Measurements from ENCODE around the gene ZNF223. TPM values are rescaled to one million over a fixed set of nuclear protein-coding genes. Genes with fewer than 3 reads are reported as not detected.
A peak's percentile ranks its signal among the peaks of the same experiment; 100 is the strongest.

Gene ZNF223
- under 1 TPM; 0.55 to 0.73 TPM for total RNA-seq

DNA sequence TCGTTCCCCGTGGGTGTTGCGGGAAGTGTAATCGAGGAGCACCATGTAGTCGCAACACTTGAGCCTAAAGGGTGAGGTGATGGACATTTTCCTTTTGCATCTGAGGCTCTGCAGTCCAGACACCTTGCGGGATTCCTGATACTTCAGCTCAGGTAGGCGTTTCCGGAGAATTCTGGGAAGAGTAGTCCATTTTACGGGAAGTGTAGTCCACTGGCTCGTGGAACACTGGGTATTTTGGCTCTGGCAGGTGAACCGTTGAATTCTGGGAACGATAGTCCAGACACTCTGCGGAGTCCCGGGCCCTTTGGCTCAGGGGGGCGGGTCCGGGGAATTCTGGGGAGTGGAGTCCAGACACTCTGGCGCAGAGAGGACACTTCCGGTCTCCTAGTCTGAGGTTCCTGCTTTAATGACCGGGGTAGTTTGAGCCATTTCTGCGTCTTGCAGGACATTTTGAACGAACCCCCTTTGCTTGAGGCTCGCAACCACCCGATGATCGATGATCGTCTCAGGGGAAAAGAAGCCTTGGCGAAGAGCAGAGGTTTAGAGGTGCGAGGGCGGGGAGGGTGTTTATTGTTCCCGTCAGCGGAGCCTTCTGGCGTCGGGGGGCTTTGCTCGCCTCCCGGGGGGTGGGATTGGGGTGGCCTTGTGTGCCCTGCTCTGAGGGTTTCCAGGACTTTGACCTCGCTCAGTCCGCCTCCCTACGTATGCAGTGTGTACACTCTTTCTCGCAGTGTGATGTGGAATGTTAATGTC lies at the start of gene ZNF223:
ZNF223 (plus strand) TSS at position 387 of the 753 bp plus-strand sequence. CDS start 3,141 bp downstream, outside the sequence.
- intact Hi-C loops (cut with micrococcal nuclease), result loop anchor here (1.0 kb wide), 2 partner anchors 43 to 50 kb away; partner anchors contain the start of gene ZNF230
- DNase-seq, result peak; percentile 69
- peaks cover 26% of the 10 kb centered on the region for H3K36me3 Mint-ChIP-seq
- H3K4me3 Mint-ChIP-seq, result peak within 1 kb of the TSS; percentile 82
- peaks cover 14% of the 10 kb centered on the region for H3K4me1 Mint-ChIP-seq (ENCODE audit: low read depth)
- CTCF ChIA-PET, result no interaction called here
- POLR2A ChIA-PET, result no interaction called here
- peak within 1 kb of the TSS; percentile 49 for H3K27ac Mint-ChIP-seq
- peaks cover 7% of the 10 kb centered on the region for H3K27me3 Mint-ChIP-seq
- peaks cover 19% of the 10 kb centered on the region for H3K9me3 Mint-ChIP-seq

DNA sequence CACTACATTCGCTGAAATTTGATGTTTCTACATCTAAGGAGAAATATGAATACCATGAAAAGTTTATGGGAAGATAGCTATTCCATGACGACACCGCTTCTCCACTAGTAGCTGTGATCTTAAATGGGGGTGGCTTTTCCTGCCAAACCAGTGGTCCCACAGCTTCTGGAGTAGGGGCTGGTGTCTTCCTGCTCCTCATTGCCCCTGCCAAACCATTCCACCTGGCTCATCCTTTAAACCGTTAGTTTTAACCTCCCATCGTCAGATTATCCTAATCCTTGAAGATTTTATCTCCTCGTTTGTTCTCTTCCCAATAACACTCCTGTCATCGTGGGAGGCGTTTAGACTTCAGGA lies 49.6 kb upstream of the ZNF223 start:
- DNase-seq, result no peak
- Mint-ChIP-seq H3K27me3 (no peaks in the 10 kb centered on the region), H3K4me3 (peak overlapping the region; percentile 99), H3K36me3 (peaks cover 39% of the 10 kb centered on the region), H3K9me3 (peaks cover 41% of the 10 kb centered on the region), H3K27ac (peak overlapping the region; percentile 94), H3K4me1 (ENCODE audit: low read depth) (peaks cover 18% of the 10 kb centered on the region)
- ChIA-PET CTCF (interaction anchor here (1.3 kb wide), 2 partner anchors 67 to 93 kb away, joined by 3 to 4 read pairs; partner anchors contain the start of genes ZNF224 and ZNF45), POLR2A (no interaction called here)
- intact Hi-C loops (cut with micrococcal nuclease), result loop anchor here (1.0 to 5.0 kb wide), 7 partner anchors 18 to 210 kb away; partner anchors contain the start of genes ZNF155, ZNF221, ZNF224 and ZNF227

DNA sequence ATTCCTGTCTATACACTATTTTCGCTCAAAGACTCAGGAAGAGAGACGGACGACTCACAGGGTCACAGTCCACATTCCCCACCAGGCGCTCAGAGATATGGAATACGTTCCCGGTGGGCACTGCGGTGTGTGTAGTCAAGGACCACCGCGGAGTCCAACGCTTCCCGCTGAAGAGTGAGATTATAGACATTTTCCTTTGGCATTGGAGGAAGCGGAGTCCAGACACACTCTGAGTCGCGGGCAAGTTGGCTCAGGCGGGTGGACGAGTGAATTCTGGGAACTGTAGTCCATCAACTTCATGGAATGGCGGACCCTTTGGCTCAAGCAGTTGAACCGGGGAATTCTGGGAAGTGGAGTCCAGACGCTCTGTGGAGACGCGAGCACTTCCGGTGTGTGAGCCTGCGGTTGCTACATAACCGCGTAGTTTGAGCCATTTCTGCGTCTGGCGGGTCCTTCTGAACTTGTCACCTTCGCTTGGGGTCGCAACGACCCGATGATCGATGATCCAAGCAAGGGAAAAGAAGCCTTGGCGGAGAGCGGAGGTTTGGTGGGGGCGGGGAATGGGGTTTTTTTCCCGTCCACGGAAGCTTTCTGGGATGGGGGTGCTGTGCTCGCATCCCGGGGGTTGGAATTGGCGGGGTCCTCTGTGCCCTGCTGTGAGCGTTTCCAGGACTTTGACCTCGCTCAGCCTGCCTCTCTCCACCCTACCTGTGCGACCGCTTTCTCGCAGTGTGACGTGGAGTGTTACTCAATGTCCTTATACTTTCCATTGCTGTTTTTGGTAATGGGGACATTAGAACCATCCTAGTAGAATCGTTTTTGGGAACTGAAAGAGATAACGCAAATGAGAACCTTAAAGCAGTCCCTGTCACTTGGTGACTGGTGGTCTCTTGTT lies 49.0 kb upstream of the ZNF223 start, which contains the start of gene ZNF230:
ZNF230 (plus strand) TSS at position 392 of the 895 bp plus-strand sequence. CDS start 4,122 bp downstream, outside the sequence.
- peaks cover 41% of the 10 kb centered on the region for H3K9me3 Mint-ChIP-seq
- peaks cover 18% of the 10 kb centered on the region for H3K4me1 Mint-ChIP-seq (ENCODE audit: low read depth)
- peak within 1 kb of the TSS; percentile 94 for H3K27ac Mint-ChIP-seq
- intact Hi-C loops (cut with micrococcal nuclease), result loop anchor here (1.0 to 5.0 kb wide), 9 partner anchors 19 to 209 kb away; partner anchors contain the start of genes ZNF155, ZNF221, ZNF222 and ZNF224
- peak; percentile 91 for DNase-seq
- peaks cover 39% of the 10 kb centered on the region for H3K36me3 Mint-ChIP-seq
- ChIA-PET POLR2A (interaction anchor here (0.6 kb wide), 1 partner anchor 111 kb away, joined by 3 read pairs; no protein-coding TSS in a partner anchor), CTCF (interaction anchor here (1.0 kb wide), 1 partner anchor 279 kb away, joined by 3 read pairs; no protein-coding TSS in a partner anchor)
- H3K27me3 Mint-ChIP-seq, result no peaks in the 10 kb centered on the region
- peak within 1 kb of the TSS; percentile 99 for H3K4me3 Mint-ChIP-seq

DNA sequence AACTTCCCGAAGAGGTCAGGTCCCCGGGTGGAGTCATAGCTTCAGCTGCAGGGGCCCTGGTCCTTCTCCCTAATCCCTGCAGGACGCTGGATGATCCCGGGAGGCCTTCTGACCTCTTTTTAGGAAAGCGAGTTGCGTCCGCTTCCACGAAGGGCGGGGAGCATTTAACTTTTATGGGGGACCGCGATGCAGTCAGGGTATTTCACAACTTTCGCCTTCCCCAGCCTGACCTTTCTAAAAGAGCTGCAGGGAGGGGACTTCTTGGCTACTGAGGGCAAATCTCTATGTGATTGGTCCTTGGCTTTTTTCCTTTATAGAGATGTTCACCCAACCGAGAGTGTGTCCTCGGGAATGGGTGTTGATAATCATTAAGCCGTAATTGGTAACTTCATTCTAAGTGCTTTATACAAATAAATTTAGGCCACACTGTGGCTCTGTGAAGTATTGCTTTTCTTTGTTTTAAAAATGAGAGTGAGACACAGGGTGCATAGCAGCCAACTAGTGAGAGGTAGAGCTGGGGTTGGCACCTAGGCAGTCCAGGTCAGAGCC lies 48.3 kb upstream of the ZNF223 start:
- Mint-ChIP-seq H3K4me1 (ENCODE audit: low read depth) (peaks cover 18% of the 10 kb centered on the region), H3K27me3 (no peaks in the 10 kb centered on the region), H3K9me3 (peaks cover 42% of the 10 kb centered on the region), H3K27ac (peak overlapping the region; percentile 94), H3K4me3 (peak overlapping the region; percentile 99), H3K36me3 (peaks cover 41% of the 10 kb centered on the region)
- ChIA-PET POLR2A (interaction anchor here (0.6 kb wide), 1 partner anchor 110 kb away, joined by 3 read pairs; no protein-coding TSS in a partner anchor), CTCF (interaction anchor here (1.0 kb wide), 1 partner anchor 279 kb away, joined by 3 read pairs; no protein-coding TSS in a partner anchor)
- no peak for DNase-seq
- intact Hi-C loops (cut with micrococcal nuclease), result loop anchor here (1.0 to 5.0 kb wide), 4 partner anchors 22 to 209 kb away; partner anchors contain the start of genes ZNF221, ZNF222, ZNF225 and ZNF227

DNA sequence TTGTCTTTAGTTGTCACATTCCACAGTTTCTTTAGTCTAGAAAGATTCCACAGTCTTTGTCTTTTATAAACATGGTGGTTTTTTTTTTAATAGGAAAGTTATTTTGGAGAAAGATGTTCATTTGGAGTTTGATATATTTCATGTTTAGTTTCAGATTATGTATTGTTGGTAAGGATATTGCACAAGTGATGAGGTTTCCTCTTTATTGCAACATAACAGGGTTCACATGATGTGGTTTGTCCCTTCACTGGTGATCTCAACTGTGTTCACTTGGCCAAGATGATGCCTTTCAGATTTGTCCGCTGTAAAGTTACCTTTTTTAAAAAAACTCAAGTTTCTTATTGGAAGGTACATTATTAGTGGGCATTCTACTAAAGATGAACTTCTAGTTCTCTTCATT lies 45.9 kb upstream of the ZNF223 start:
- Mint-ChIP-seq H3K9me3 (peaks cover 56% of the 10 kb centered on the region), H3K27ac (no peak overlapping the region), H3K27me3 (no peaks in the 10 kb centered on the region), H3K4me3 (no peak overlapping the region), H3K36me3 (peaks cover 62% of the 10 kb centered on the region), H3K4me1 (ENCODE audit: low read depth) (peaks cover 18% of the 10 kb centered on the region)
- intact Hi-C loops (cut with micrococcal nuclease), result no loop called here
- ChIA-PET POLR2A (no interaction called here), CTCF (no interaction called here)
- no peak for DNase-seq

DNA sequence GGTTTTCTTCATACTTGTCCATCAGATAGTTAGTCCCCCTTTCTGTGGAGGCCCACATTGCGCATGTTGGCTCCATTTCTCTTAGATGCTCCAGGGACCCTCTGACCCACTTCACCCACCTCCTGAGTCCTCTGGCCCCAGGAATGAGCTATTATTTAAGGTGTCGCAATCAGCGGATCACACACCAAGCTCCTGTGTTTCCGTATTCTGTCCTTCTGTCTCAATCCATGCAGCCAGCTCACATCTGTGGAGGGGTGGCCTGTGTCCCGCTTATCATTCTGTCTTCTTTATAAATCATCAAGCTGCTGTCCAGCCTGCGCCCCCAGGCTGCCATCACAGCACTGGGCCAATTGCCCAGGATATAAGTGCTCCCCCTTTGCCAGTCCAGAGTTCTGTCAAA lies 44.4 kb upstream of the ZNF223 start:
- no peaks in the 10 kb centered on the region for H3K27me3 Mint-ChIP-seq
- no peak overlapping the region for H3K27ac Mint-ChIP-seq
- no peak overlapping the region for H3K4me3 Mint-ChIP-seq
- H3K4me1 Mint-ChIP-seq (ENCODE audit: low read depth), result peaks cover 11% of the 10 kb centered on the region
- ChIA-PET POLR2A (no interaction called here), CTCF (no interaction called here)
- H3K9me3 Mint-ChIP-seq, result peaks cover 64% of the 10 kb centered on the region
- peaks cover 71% of the 10 kb centered on the region for H3K36me3 Mint-ChIP-seq
- no peak for DNase-seq
- intact Hi-C loops (cut with micrococcal nuclease), result no loop called here

DNA sequence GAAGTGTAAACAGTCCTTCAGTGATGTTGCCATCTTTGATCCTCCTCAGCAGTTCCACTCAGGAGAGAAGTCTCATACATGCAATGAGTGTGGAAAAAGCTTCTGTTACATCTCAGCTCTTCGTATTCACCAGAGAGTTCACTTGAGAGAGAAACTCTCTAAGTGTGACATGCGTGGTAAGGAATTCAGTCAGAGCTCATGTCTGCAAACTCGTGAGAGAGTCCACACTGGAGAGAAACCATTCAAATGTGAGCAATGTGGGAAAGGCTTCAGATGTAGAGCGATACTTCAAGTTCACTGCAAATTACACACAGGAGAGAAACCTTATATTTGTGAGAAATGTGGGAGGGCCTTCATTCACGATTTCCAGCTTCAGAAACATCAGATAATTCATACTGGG lies 41.4 kb upstream of the ZNF223 start:
- DNase-seq, result no peak
- intact Hi-C loops (cut with micrococcal nuclease), result no loop called here
- H3K27ac Mint-ChIP-seq, result no peak overlapping the region
- H3K36me3 Mint-ChIP-seq, result peaks cover 76% of the 10 kb centered on the region
- H3K9me3 Mint-ChIP-seq, result peaks cover 92% of the 10 kb centered on the region
- H3K4me1 Mint-ChIP-seq (ENCODE audit: low read depth), result no peaks in the 10 kb centered on the region
- CTCF ChIA-PET, result no interaction called here
- no peaks in the 10 kb centered on the region for H3K27me3 Mint-ChIP-seq
- no peak overlapping the region for H3K4me3 Mint-ChIP-seq
- POLR2A ChIA-PET, result no interaction called here

DNA sequence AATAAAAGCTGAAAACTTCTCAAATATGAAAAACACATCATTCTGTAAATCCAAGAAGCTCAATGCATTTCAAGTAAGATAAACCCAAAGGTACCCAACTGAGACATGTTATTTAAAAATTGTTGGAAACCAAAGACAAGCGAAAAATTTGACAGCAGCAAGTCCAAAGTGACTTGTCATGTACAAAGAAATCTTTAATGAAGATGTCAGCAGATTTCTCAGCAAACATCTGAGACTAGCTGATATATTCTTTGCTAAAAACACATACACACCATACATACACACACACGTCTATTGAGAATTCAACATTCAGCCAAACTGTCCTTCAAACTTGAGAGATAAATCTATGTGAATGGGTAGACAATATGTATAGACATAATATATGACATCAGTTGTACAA lies 32.3 kb upstream of the ZNF223 start:
- ChIA-PET CTCF (no interaction called here), POLR2A (no interaction called here)
- H3K9me3 Mint-ChIP-seq, result peaks cover 30% of the 10 kb centered on the region
- no peak for DNase-seq
- H3K27me3 Mint-ChIP-seq, result peaks cover 2% of the 10 kb centered on the region
- intact Hi-C loops (cut with micrococcal nuclease), result no loop called here
- no peaks in the 10 kb centered on the region for H3K4me1 Mint-ChIP-seq (ENCODE audit: low read depth)
- H3K27ac Mint-ChIP-seq, result no peak overlapping the region
- no peak overlapping the region for H3K4me3 Mint-ChIP-seq
- H3K36me3 Mint-ChIP-seq, result peaks cover 3% of the 10 kb centered on the region

DNA sequence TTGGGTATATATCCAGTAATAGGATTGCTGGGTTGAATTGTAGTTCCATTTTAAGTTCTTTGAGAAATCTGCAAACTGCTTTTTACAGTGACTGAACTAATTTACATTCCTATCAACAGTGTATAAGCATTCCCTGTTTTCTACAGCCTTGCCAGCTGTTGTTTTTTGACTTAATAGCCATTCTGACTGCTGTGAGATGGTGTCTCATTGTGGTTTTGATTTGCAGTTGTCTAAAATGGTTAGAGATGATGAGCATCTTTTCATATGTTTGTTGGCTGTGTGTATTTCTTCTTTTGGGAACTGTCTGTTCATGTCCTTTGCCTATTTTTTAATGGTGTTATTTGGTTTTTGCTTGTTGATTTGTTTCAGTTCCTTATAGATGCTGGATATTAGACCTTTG lies 30.6 kb upstream of the ZNF223 start:
- H3K9me3 Mint-ChIP-seq, result peaks cover 16% of the 10 kb centered on the region

DNA sequence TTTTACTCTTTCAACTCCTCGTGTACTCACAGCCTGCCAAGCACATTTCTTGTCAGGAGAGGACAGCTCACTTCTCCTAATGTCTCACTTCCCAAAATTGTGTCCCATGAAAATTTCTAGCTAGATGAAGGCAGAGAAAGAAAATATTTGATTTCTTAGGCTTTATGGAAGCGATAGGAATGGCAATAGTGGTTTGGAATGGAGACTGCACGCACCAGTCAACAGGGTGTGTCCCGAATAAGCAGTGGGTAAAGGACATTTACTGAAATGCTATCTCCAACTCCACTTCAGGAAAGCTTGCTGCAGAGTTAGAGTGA lies 27.0 kb upstream of the ZNF223 start:
- Mint-ChIP-seq H3K27ac (no peak overlapping the region), H3K4me3 (peak overlapping the region; percentile 90), H3K27me3 (peaks cover 2% of the 10 kb centered on the region), H3K9me3 (peaks cover 24% of the 10 kb centered on the region), H3K4me1 (ENCODE audit: low read depth) (peaks cover 18% of the 10 kb centered on the region), H3K36me3 (peaks cover 43% of the 10 kb centered on the region)
- intact Hi-C loops (cut with micrococcal nuclease), result loop anchor here (1.0 to 5.0 kb wide), 5 partner anchors 22 to 182 kb away; partner anchors contain the start of genes ZNF224, ZNF226 and ZNF284
- DNase-seq, result no peak
- CTCF ChIA-PET, result no interaction called here
- POLR2A ChIA-PET, result no interaction called here

More for the DNA sequence above, 30.6 kb upstream of the ZNF223 start:
- intact Hi-C loops (cut with micrococcal nuclease), result no loop called here
- POLR2A ChIA-PET, result no interaction called here
- Mint-ChIP-seq H3K4me3 (no peak overlapping the region), H3K27ac (no peak overlapping the region), H3K27me3 (peaks cover 2% of the 10 kb centered on the region), H3K4me1 (ENCODE audit: low read depth) (peaks cover 17% of the 10 kb centered on the region), H3K36me3 (peaks cover 13% of the 10 kb centered on the region)
- no peak for DNase-seq
- CTCF ChIA-PET, result no interaction called here

DNA sequence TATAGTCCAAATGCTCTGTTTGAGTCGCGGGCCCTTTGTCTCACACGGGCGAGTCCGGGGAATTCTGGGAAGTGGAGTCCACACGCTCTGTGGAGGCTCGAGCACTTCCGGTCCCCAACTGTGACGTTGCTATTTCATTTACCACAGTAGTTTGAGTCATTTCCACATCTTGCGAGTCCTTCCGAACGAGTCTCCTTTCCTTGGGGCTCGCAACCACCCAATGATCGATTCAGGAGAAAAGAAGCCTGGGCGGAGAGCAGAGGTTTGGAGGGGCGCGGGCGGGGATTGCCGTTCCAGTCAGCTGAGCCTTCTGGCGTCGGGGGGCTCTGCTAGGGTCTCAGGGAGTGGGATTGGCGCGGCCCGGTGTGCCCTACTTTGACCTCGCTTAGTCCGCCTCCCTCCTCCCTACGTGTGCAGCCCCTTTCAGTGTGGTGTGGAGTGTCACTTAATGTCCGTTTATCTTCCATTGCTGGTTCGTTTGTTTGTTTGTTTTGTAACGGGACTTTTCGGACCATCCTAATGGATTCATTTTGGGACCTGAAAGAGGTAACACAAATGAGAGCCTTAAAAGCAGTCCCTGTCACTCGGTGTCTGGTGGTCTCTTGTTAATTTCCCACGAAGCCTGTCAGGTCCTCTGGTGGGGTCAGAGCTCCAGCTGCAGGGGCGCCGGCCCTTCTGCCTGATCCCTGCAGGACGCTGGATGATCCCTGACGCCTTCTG lies 26.5 kb upstream of the ZNF223 start, which contains the start of gene ZNF222:
ZNF222 (plus strand) TSS at position 163 of the 720 bp plus-strand sequence; CDS start at position 221, 58 bp downstream.
- Mint-ChIP-seq H3K36me3 (peaks cover 49% of the 10 kb centered on the region), H3K9me3 (peaks cover 28% of the 10 kb centered on the region), H3K27ac (peak within 1 kb of the TSS; percentile 60), H3K4me1 (ENCODE audit: low read depth) (peaks cover 18% of the 10 kb centered on the region), H3K27me3 (peaks cover 2% of the 10 kb centered on the region), H3K4me3 (peak within 1 kb of the TSS; percentile 90)
- DNase-seq, result peak; percentile 90
- ChIA-PET POLR2A (no interaction called here), CTCF (no interaction called here)
- intact Hi-C loops (cut with micrococcal nuclease), result loop anchor here (1.0 to 5.0 kb wide), 5 partner anchors 22 to 181 kb away; partner anchors contain the start of genes ZNF224, ZNF226 and ZNF284
